ENCODE data around the gene GABRQ.

DNA sequence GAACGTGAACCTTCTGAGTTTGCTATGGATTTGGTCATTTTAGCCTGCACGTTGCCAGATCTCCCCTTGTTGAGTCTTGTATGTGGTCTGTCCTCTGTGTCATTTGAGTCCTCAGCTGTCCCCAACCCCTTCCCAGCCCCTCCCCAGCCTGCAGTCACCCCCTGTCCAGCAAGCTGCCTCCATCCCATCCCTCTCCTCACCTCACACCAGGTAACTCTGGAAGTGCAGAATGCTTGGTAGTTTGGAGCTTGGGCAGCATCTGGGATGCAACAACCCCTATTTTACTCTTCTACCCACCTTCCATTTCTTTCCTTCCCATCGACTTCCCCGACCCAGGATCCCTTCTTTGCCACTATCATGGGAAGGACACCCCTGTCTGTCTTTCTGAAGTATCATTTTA lies 18.4 kb downstream of the GABRQ start:
- TF ChIP-seq OVOL3 (tag by site-specific recombination; IDR thresholded peaks at IDR 0.05) (no peak), PRDM10 (tag by site-specific recombination; IDR thresholded peaks at IDR 0.05) (no peak), ZNF768 (tag by site-specific recombination; IDR thresholded peaks at IDR 0.05) (no peak), TCF7L2 (IDR thresholded peaks at IDR 0.05; ENCODE audit: borderline replicate concordance, low read depth, low read length) (no peak), CTCF (tag by site-specific recombination; IDR thresholded peaks at IDR 0.05) (no peak), ZNF350 (tag by site-specific recombination; IDR thresholded peaks at IDR 0.05) (no peak), ZNF335 (tag by site-specific recombination; conservative IDR thresholded peaks at IDR 0.05) (no peak), ZNF10 (tag by site-specific recombination; IDR thresholded peaks at IDR 0.05) (no peak), ZNF302 (tag by site-specific recombination; IDR thresholded peaks at IDR 0.05; ENCODE audit: low read depth) (no peak), ZNF214 (tag by site-specific recombination; IDR thresholded peaks at IDR 0.05; ENCODE audit: borderline replicate concordance) (no peak), ZNF121 (tag by site-specific recombination; IDR thresholded peaks at IDR 0.05) (no peak), ZNF274 (IDR thresholded peaks at IDR 0.05; ENCODE audit: low read length) (no peak), ZNF274 (tag by site-specific recombination; IDR thresholded peaks at IDR 0.05; ENCODE audit: borderline replicate concordance) (no peak)
- TF ChIP-seq, protein P1, sequence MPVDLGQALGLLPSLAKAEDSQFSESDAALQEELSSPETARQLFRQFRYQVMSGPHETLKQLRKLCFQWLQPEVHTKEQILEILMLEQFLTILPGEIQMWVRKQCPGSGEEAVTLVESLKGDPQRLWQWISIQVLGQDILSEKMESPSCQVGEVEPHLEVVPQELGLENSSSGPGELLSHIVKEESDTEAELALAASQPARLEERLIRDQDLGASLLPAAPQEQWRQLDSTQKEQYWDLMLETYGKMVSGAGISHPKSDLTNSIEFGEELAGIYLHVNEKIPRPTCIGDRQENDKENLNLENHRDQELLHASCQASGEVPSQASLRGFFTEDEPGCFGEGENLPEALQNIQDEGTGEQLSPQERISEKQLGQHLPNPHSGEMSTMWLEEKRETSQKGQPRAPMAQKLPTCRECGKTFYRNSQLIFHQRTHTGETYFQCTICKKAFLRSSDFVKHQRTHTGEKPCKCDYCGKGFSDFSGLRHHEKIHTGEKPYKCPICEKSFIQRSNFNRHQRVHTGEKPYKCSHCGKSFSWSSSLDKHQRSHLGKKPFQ (tag by site-specific recombination; IDR thresholded peaks at IDR 0.05) = no peak
- TF ChIP-seq, protein P2, sequence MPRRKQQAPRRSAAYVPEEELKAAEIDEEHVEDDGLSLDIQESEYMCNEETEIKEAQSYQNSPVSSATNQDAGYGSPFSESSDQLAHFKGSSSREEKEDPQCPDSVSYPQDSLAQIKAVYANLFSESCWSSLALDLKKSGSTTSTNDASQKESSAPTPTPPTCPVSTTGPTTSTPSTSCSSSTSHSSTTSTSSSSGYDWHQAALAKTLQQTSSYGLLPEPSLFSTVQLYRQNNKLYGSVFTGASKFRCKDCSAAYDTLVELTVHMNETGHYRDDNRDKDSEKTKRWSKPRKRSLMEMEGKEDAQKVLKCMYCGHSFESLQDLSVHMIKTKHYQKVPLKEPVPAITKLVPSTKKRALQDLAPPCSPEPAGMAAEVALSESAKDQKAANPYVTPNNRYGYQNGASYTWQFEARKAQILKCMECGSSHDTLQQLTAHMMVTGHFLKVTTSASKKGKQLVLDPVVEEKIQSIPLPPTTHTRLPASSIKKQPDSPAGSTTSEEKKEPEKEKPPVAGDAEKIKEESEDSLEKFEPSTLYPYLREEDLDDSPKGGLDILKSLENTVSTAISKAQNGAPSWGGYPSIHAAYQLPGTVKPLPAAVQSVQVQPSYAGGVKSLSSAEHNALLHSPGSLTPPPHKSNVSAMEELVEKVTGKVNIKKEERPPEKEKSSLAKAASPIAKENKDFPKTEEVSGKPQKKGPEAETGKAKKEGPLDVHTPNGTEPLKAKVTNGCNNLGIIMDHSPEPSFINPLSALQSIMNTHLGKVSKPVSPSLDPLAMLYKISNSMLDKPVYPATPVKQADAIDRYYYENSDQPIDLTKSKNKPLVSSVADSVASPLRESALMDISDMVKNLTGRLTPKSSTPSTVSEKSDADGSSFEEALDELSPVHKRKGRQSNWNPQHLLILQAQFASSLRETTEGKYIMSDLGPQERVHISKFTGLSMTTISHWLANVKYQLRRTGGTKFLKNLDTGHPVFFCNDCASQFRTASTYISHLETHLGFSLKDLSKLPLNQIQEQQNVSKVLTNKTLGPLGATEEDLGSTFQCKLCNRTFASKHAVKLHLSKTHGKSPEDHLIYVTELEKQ (tag by site-specific recombination; IDR thresholded peaks at IDR 0.05; ENCODE audit: borderline replicate concordance) = no peak

All from HEK293 (cell line).